ENCODE data around the gene PCNX4.

The PCNX4 gene

DNA sequence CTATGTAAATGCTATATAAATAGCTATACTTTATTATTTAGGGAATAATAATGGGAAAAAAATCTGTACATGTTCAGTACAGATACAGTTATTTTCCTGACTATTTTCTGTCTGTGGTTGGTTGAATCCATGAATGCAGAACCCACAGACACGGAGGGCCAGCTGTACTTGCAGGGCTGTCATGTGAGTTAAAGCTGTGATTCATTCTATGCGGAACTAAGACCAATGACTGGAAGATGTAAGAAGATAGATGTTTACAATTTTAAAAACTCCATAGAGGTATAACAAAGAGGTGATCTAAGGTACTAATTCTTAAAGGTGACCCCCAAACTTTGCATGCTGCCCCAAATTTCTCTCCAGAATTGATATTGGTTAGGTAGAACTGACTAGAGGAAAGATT is 14.6 kb downstream of the PCNX4 start:
- no peak for DNase-seq

DNA sequence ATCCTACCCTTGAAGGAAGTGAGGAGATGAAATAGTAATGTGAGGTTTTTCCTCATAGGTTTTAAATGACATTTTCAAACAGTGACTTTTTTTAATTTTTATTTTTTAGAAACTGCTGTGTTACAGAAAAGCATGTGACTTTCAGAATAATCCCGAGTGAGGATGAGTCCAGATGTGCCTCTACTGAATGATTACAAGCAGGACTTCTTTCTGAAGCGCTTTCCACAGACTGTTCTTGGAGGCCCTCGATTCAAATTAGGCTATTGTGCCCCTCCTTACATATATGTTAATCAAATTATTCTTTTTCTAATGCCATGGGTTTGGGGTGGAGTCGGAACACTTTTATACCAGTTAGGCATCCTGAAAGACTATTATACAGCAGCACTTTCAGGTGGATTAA is 15.8 kb downstream of the PCNX4 start:
- no peak for DNase-seq

DNA sequence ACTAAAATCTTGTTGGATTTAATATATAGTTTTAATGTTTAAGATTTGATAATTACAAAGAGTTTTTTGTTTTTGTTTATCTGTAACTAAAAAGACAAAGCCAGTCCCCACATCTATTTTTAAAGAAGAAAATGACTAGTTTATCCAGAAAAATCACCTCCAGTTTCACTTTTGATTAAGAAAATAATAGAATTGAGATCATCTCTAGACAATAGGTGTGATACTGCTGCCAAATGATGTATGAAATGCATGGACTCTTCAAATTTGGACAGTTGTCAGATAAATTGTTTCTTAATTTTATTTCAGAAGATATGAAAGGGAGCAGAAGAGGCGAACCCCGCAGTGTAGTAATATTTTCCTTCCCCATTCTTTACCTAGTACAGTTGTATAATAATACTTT is 20.0 kb downstream of the PCNX4 start:
- no peak for DNase-seq

GRCh38 chr14:60114881-60115280 is 23.2 kb downstream of the PCNX4 start:
- no peak for DNase-seq

DNA sequence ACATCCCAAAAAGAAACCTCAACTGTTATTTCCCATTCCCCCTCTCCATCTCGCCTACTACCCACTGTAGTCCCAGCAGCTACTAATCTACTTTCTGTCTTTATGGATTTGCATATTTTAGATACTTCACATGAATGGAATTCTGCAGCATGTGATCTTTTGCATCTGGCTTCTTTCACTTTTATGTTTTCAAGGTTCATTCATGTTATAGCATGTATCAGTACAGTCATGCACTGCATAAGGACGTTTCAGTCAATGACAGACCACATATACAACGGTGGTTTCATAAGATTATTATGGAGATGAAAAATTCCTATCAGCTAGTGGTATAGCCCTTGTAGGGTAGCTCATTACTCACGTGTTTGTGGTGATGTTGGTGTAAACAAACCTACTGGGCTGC is 24.5 kb downstream of the PCNX4 start:
- DNase-seq: no peak

GRCh38 chr14:60125918-60126317 is 34.2 kb downstream of the PCNX4 start:
- no peak for DNase-seq

DNA sequence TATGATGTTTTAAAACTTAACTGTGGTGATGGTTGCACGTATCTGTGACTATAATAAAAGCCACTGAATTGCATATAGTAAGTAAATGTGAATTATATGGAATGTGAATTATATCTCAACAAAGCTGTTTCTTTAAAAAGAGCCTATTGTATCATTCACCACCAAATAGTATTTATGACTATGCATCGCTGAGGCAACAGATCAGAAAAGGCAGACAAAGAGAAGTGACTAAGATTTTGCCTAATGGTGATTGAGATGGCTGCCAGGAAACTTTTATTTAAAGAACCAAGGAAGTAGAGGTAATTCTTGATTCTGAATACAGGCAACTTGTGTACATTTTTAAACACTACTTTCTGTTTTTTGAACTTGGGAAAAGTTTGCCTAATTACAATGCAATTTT is 41.8 kb downstream of the PCNX4 start:
- DNase-seq: no peak

DNA sequence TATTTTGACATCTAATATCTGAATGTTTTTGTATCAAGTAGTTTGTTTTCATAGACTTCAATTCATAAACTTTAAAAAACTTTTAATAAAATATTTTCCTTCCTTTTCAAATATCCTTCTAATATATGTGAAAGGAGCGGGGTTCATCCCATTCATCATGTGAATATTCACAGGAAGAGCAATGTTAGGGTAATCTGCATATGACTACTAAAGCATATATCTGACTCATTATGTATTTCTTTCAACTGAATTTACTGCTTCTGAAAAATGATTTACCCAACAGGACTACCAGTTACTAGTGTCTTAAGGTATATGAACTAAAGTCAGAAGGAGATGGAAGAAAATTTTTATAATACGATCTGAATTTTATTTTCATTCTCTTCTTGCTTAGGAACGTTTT is 43.0 kb downstream of the PCNX4 start:
- DNase-seq: no peak

GRCh38 chr14:60151715-60152114 is 60.0 kb downstream of the PCNX4 start:
- peak; percentile 63 for DNase-seq

DNA sequence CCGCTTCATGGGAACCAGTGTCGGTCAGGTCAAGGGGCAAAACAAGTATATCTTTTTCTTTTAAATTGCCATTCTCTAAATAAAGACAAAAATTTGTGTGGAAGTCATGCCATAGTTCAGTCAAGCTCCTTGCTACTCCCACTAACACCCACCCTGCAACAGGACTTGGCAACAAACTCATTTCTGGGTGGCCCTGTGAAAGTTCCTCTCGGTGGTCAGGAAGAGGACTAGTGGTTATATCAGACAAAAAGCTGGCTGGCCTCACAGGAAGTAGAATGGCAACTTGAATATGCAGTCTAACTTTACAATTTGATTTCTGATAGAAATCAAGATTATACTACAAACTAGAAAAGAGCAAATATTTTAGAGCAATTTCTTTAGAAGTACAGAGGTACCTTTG is 62.3 kb downstream of the PCNX4 start:
- no peak for DNase-seq

GRCh38 chr14:60154671-60155070 is 62.9 kb downstream of the PCNX4 start:
- DNase-seq: no peak

DNA sequence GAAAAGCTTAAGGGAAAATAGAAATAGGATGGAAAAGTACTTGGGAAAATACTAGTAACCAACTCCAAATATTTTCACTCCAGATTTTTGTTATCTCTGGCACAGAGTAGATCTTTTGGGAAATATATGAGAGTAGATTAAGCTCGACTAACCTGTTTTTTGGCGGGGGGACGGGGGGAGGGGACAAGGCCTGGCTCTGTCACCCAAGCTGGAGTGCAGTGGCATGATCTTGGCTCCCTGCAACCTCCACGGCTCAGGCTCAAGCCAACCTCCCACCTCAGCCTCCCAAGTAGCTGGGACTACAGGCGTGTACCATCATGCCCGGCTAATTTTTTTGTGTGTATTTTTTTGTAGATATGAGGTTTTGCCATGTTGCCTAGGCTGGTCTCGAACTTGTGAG is 68.7 kb downstream of the PCNX4 start:
- DNase-seq: no peak

GRCh38 chr14:60161196-60162107 is 69.7 kb downstream of the PCNX4 start:
- DNase-seq: no peak

- DNase-seq: no peak
Measured at GRCh38 chr14:60163693-60164092, 72.0 kb downstream of the PCNX4 start.

DNA sequence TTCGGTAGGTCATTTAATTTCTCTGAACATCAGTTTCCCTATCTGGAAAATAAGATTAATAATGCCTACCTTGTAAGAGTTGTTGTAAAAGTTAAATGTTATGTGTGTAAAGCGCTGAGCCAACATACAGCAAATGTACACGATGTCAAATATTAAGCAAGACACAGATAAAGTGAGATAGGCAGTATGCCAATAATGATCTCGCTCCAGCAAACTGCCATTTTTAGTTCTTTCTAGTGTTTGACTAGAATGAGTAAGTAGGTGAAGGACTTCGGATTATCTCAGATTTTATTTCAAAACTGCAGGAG is 72.6 kb downstream of the PCNX4 start:
- no peak for DNase-seq

DNA sequence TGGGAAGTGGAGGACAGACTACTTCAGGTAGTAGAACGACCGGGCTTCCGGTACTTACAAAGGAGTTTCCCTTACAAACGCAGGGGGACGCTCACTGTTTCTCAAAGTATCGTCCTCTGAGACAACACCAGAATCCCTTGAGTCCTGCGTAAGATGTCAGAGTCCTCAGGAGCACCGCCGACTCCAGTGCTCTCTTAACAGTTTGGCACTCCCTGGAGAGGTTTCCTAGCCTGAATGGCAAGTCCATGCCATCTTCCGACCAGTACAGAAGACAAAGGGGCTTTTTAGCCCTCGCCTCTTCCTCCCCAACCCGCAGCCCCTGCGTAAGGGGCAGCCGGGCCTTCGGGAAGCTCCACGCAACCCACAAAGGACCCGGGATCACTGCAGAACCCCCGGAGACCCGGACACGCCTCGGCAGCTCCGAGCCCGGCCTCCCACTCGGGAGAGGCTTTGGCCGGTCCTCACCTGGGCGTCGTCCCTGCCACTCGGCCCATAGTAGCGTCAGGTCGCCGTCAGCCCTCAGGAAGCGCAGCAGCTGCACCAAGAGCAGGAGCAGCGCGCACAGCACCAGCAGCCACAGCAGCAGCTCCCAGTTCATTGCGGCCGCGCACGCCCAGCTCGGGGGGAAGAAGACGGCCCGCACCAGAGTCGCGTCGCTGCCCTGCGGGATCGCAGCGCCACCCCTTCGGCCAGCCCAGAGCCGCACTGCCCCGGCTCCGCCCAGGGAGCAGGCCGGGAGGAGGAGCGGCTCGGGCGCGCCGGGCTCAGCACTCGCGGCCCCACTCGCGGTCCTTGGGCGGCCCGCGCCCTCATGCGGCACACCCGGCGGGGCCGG is 73.2 kb downstream of the PCNX4 start, which contains the start of gene DHRS7:
TSS of gene DHRS7 (minus strand) at position 687 of the 835 bp plus-strand sequence. CDS start at position 598, 89 bp downstream.
- peak; percentile 74 for DNase-seq

DNA sequence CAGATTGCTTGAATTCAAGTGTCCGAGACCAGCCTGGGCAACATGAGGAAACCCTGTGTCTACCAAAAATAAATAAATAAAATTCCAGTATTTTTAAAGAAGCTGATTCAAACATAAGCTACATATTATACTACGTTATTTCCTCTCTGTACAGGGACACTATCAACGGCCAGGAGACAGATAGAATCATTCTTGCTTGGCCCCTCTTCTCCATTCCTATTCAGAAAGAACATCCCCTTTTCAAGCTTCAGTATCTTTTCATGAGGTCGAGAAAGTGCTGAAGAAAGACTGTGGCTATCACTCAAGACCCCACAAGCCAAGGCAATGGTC is 73.8 kb downstream of the PCNX4 start:
- no peak for DNase-seq

- no peak for DNase-seq
Measured at GRCh38 chr14:60166142-60166541, 74.4 kb downstream of the PCNX4 start.

DNA sequence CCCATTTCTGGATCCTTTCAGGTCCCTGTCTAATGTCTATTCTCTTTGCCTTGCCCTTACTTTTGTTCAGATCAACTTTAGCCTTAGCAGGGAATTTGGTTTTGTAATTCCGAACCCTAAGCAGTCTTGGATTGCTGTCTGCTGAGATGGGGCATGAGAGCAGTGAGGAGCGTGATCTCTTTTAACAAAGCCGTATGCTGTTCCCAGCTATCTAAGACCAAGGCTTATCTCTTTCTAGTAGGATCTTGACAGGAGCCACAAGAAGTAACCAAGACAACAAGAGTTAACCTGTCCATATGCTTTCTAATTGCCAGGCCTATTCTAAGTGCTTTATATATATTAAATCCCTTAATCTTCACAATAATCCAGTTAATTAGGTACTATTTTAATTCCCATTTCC is 78.0 kb downstream of the PCNX4 start:
- DNase-seq: no peak

- no peak for DNase-seq
Measured at GRCh38 chr14:60170948-60171347, 79.2 kb downstream of the PCNX4 start.

GRCh38 chr14:60171690-60172089 is 80.0 kb downstream of the PCNX4 start:
- DNase-seq: no peak

GRCh38 chr14:60174352-60175254 is 82.9 kb downstream of the PCNX4 start:
- DNase-seq: no peak

DNA sequence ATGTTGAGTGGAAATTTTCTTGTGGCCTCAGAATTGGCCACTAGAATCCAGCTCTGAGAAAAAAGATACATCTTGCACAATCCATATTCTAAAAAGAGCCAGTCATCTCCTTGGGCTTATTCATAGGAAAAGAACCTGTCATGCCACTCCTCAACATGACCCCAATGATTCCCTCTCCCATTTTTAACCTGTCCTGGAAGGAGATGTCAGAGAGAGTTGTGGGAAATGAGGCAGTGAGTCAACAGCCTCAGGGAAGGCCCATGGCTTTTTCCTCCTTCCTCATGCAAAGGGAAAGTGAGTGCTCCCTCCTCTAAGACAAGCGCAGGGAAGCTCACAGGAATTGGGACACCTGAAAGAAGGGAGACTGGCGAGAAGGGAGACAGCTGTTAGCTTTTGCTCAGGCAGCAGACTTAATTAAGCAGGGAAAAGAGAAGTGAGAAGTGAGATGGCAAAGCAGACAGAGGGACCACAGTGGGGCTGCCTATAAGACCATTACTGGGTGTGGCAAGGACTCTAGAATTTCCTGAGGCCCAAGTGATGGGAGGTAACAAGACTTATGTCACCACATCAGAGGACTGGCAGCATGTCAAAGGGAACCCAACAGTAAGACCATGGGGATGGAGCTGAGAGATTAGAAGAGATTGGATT is 83.7 kb downstream of the PCNX4 start:
- no peak for DNase-seq

Measured in activated T-cell treated with anti-CD3 and anti-CD28 coated beads, Interleukin-2, amount 50 U/mL, for 1 hour (primary cell).